Activated CD4-positive, alpha-beta memory T cell treated with anti-CD3 and anti-CD28 coated beads, Interleukin-2, amount 10 ng/mL, durations not matched to agents 7 days and 5 days (primary cell): ENCODE measurements around the gene NDEL1. TPM values are rescaled to one million over a fixed set of nuclear protein-coding genes. Genes with fewer than 3 reads are reported as not detected.

Experiments
- CTCF ChIA-PET: fragments of 350-600 bp; sonication (Branson Sonifier 250); formaldehyde crosslinking; loops from one replicate; lab custom pipeline; 2021; ENCODE audit warnings: antibody characterized with exemption, inconsistent platforms; lab: Charles Lee
- POLR2A ChIA-PET: fragments of 350-600 bp; sonication (Branson Sonifier 250); formaldehyde crosslinking; loops from one replicate; lab custom pipeline; 2021; ENCODE audit warnings: antibody characterized with exemption; lab: Charles Lee
- DNase-seq: peaks from one replicate; pipeline ENCODE4 v3.0.0-alpha.2; 2020
- H3K27ac Mint-ChIP-seq: one replicate; pipeline ENCODE4 v1.8.0; 2021; ENCODE audit warnings: mild to moderate bottlenecking, mixed read lengths
- H3K27me3 Mint-ChIP-seq: one replicate; pipeline ENCODE4 v1.8.0; 2021; ENCODE audit warnings: mixed read lengths
- H3K36me3 Mint-ChIP-seq: one replicate; pipeline ENCODE4 v1.8.0; 2021; ENCODE audit warnings: low read depth, mixed read lengths
- H3K4me1 Mint-ChIP-seq: one replicate; pipeline ENCODE4 v1.8.0; 2021; ENCODE audit warnings: mixed read lengths
- H3K4me3 Mint-ChIP-seq: one replicate; pipeline ENCODE4 v1.8.0; 2021; ENCODE audit warnings: mild to moderate bottlenecking, mixed read lengths
- H3K9me3 Mint-ChIP-seq: one replicate; pipeline ENCODE4 v1.8.0; 2021; ENCODE audit warnings: mixed read lengths
- total RNA-seq, 2 experiments: library from RNA; stranded (reverse); gene quantifications; one replicate each; pipeline ENCODE4 v1.2.3, GENCODE V29; 2021

The NDEL1 gene
- total RNA-seq, 2 experiments from 2014 or later: 63.5 to 64.0 TPM

DNA sequence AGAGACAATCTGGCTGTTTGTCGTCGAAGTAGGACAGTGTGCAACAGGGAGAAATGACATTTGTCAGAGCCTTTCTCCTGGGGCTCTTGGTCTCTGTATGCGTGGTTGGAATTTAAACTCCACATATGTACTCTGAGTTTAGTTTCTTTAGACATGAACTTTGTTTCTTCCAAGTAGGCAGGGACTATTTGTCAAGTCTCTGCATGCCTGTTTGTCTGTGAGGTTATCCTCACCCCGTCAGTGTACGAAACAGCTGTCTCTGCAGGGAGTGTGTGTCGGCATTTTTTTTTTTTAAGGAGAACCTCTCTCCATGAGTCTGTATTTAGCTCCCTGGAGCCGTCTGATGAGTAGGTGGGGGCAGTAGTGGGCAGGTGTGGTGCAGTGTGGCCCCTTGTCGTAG, 29.7 kb downstream of the NDEL1 start:
- Mint-ChIP-seq H3K27me3 (no peaks in the 10 kb centered on the region), H3K4me3 (no peak overlapping the region), H3K27ac (no peak overlapping the region), H3K4me1 (no peaks in the 10 kb centered on the region), H3K9me3 (no peaks in the 10 kb centered on the region), H3K36me3 (peaks cover 49% of the 10 kb centered on the region)
- ChIA-PET CTCF (interaction anchor here (1.8 kb wide), 1 partner anchor 55 kb away, joined by 6 read pairs; no protein-coding TSS in a partner anchor), POLR2A (no interaction called here)
- DNase-seq: no peak

DNA sequence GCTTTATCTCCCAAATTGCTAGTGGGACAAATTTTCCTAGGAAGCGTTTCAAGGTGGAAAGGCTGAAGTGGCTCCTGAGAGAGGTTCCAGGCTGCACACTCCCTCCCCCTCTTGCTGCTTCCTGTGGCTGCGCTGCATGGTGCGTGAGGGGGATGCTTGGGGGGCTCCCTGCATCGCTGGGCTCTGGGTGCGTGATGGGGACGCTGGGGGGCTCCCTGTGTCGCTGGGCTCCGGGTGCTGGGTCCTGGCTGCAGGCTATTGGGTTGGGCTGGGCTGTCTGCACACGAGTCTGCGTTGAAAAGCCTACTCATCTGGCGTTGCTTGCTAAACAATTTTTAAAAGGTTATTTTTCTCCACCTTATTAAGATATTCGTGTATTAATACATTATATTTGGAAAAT, 30.1 kb downstream of the NDEL1 start:
- DNase-seq: no peak
- Mint-ChIP-seq H3K36me3 (peaks cover 49% of the 10 kb centered on the region), H3K4me1 (no peaks in the 10 kb centered on the region), H3K9me3 (no peaks in the 10 kb centered on the region), H3K4me3 (no peak overlapping the region), H3K27ac (no peak overlapping the region), H3K27me3 (no peaks in the 10 kb centered on the region)
- ChIA-PET POLR2A (no interaction called here), CTCF (no interaction called here)

DNA sequence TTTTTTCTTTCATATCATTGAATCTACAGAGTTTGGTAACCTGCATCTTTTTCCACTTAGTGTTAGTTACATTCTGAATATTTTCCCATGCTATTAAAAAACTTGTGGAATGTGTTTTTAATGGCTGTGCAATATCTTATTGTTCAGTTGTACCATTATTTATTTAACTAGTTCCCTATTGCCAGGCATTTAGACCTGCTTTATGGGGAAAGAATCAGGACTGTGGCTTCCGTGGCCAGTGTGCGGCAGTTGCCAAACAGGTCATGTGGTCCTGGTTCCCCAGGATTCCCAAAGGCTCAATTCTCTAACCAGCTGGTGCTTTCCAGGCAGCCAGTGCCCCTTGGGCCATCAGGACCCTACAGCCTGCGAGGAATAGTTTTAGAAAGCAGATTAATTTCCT, 30.8 kb downstream of the NDEL1 start:
- no peak overlapping the region for H3K4me3 Mint-ChIP-seq

DNA sequence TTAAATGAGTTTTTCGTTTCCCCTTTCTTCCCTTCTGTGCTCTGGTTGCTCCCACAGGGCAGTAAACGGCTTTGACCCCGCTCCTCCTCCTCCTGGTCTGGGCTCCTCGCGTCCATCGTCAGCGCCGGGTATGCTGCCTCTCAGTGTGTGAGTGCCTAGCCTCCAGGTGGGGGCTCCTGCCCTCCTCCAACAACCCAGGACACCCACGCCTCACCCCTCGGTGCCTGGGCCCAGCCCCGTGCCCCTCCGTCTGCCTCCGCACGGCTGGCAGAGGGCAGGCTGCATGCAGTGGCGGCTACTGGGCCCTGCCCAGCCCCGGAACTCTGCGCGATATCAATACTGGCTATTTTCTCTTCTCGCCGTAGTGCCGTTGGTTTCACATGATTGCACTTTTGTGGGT, 31.2 kb downstream of the NDEL1 start:
- Mint-ChIP-seq H3K27ac (no peak overlapping the region), H3K4me1 (no peaks in the 10 kb centered on the region), H3K27me3 (no peaks in the 10 kb centered on the region), H3K4me3 (no peak overlapping the region), H3K36me3 (peaks cover 49% of the 10 kb centered on the region), H3K9me3 (no peaks in the 10 kb centered on the region)
- DNase-seq: no peak
- ChIA-PET CTCF (no interaction called here), POLR2A (interaction anchor here (1.1 kb wide), 1 partner anchor 9 kb away, joined by 3 read pairs; no protein-coding TSS in a partner anchor)

More for the DNA sequence above, 30.8 kb downstream of the NDEL1 start:
- Mint-ChIP-seq H3K27me3 (no peaks in the 10 kb centered on the region), H3K36me3 (peaks cover 49% of the 10 kb centered on the region), H3K4me1 (no peaks in the 10 kb centered on the region), H3K9me3 (no peaks in the 10 kb centered on the region), H3K27ac (no peak overlapping the region)
- POLR2A ChIA-PET: no interaction called here
- DNase-seq: no peak
- CTCF ChIA-PET: no interaction called here

DNA sequence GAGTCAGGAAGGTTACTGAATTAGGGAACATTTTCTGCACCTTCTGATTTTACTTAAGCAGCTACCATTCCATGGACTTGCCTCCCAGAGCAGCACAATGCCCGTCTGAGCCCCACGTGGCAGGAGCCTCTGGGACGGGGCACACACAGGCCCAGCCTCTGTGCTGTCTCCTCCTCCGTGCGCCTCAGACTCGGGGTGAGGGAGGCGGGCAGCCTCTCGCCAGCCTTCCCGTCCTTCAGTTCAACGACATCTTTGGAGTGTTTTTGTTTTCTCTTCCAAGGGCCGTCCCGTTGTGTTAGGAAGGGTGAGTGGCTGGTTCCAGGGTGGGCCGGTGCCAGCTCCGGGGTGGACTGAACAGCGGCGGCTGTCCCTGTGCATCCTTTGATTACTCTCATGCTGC, 31.8 kb downstream of the NDEL1 start:
- H3K27me3 Mint-ChIP-seq: no peaks in the 10 kb centered on the region
- H3K9me3 Mint-ChIP-seq: no peaks in the 10 kb centered on the region
- no peak for DNase-seq
- ChIA-PET CTCF (no interaction called here), POLR2A (interaction anchor here (1.1 kb wide), 1 partner anchor 10 kb away, joined by 3 read pairs; no protein-coding TSS in a partner anchor)
- H3K36me3 Mint-ChIP-seq: peaks cover 44% of the 10 kb centered on the region
- H3K4me3 Mint-ChIP-seq: no peak overlapping the region
- H3K27ac Mint-ChIP-seq: no peak overlapping the region
- no peaks in the 10 kb centered on the region for H3K4me1 Mint-ChIP-seq

DNA sequence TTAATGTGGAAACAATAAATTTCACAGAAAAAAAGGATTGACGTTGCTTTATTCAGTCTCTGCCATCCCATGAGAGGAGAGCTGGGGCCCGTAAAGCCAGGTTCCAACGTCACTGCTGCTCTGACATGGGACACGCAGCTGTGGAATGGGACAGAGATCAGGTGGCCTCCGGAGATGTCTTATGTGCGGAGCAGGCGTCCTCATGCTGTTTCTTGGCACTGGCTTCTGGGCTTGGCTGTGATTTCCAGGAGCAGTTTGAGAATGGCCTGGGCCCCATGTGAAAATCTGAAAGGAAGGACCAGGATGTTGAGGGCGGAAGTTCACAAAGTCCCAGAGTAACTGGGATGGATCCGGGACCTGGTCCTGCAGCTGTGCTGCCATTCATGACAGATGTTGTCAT, 32.4 kb downstream of the NDEL1 start:
- no peaks in the 10 kb centered on the region for H3K4me1 Mint-ChIP-seq
- DNase-seq: no peak
- POLR2A ChIA-PET: interaction anchor here (1.1 kb wide), 1 partner anchor 10 kb away, joined by 3 read pairs; no protein-coding TSS in a partner anchor
- H3K4me3 Mint-ChIP-seq: no peak overlapping the region
- CTCF ChIA-PET: no interaction called here
- no peaks in the 10 kb centered on the region for H3K9me3 Mint-ChIP-seq
- no peak overlapping the region for H3K27ac Mint-ChIP-seq
- H3K36me3 Mint-ChIP-seq: peaks cover 44% of the 10 kb centered on the region
- no peaks in the 10 kb centered on the region for H3K27me3 Mint-ChIP-seq

DNA sequence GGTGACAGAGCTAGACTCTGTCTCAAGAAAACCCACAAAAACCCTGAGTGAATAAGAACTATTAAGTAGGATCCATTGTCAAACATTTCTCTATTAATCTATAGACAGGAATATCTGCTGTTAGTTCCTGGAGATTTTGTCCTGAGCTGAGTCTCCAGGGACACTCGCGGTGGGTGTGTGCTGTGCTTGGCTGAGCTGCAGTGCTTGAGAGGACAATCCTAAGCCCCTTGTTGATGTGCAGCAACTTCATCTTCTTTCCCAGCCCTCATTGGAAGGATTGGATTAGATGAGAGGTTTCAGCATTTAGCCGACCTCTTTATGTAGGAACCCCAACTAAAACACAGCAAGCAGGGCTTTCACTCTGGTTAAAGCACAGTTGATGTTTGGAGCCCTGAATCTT, 33.3 kb downstream of the NDEL1 start:
- no peak for DNase-seq
- H3K4me3 Mint-ChIP-seq: no peak overlapping the region
- POLR2A ChIA-PET: interaction anchor here (1.0 kb wide), 1 partner anchor 31 kb away, joined by 3 read pairs; no protein-coding TSS in a partner anchor
- CTCF ChIA-PET: no interaction called here
- no peaks in the 10 kb centered on the region for H3K4me1 Mint-ChIP-seq
- H3K9me3 Mint-ChIP-seq: no peaks in the 10 kb centered on the region
- H3K36me3 Mint-ChIP-seq: peaks cover 40% of the 10 kb centered on the region
- H3K27me3 Mint-ChIP-seq: no peaks in the 10 kb centered on the region
- no peak overlapping the region for H3K27ac Mint-ChIP-seq

DNA sequence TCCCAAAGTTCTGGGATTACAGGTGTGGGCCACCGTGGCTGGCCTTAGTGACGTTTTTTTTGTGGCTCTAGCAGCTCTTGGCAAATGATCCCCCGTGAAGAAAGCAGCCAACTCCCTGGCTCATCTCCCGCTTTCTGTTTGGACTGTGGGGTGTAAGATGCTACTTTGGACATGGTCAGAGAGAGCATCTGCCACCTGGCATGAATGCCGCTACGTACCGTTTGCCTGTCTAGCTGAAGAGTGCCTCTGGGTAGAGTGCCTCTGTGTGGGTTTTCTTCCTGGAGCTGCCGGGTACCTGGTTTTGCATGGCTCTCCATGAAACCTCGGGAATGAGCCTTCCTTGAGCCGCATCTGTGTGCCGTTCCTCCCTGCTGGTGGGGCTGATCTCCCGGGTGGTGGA, 34.3 kb downstream of the NDEL1 start:
- Mint-ChIP-seq H3K4me3 (no peak overlapping the region), H3K27ac (no peak overlapping the region), H3K27me3 (no peaks in the 10 kb centered on the region), H3K36me3 (peaks cover 44% of the 10 kb centered on the region), H3K9me3 (no peaks in the 10 kb centered on the region), H3K4me1 (no peaks in the 10 kb centered on the region)
- no peak for DNase-seq
- POLR2A ChIA-PET: interaction anchor here (1.0 kb wide), 1 partner anchor 32 kb away, joined by 3 read pairs; no protein-coding TSS in a partner anchor
- CTCF ChIA-PET: no interaction called here

DNA sequence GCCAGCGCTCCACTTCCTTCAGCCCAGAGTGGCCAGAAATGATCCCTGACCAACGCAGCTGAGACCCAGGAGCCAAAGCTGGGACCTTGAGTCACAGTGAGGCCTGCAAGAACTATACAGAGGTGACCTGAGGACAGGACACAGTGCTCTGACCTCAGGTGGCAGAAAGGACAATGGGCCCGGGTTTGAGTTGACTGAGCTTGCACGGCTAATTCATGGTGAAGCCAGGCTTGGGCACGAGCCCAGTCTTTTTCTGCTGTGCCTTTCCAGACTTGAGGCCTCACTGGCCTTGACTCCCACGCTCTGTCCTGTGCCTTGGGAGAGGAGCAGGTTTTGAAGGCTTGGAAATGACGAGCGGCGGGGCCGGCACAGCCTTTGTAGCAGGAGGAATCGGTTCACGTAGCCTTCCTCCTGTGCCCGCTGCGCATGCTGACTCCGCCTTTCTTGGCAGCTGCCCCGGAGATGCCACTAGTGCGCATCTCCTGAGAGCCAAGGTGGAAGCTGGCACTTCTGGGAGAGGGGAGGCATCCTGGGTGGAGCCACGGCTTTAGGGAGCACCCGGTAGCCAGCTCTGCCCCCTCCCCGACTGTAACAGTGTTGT, 34.9 kb downstream of the NDEL1 start:
- CTCF ChIA-PET: no interaction called here
- Mint-ChIP-seq H3K4me3 (no peak overlapping the region), H3K27ac (no peak overlapping the region), H3K9me3 (no peaks in the 10 kb centered on the region), H3K4me1 (no peaks in the 10 kb centered on the region), H3K36me3 (peaks cover 45% of the 10 kb centered on the region), H3K27me3 (no peaks in the 10 kb centered on the region)
- no peak for DNase-seq
- POLR2A ChIA-PET: no interaction called here

DNA sequence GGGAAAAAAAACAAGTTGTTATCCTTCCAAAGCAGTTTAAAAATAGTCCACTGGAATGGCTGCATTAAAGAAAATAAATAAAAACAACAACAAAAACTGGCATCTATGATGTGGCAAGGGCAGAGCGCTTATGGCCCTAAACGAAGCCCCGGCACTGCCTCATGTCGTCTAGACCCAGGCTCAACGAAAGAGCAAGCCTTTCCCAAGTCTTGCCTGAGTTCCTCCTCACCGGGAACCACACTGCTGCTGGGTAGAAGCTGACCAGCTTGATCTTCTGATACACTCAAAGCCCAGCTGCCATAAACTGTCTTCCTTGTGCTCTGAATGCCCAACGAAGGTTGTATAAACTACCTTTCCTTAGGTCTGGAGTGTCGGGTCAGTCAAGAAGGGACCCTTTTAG, 37.0 kb downstream of the NDEL1 start:
- CTCF ChIA-PET: no interaction called here
- no peaks in the 10 kb centered on the region for H3K4me1 Mint-ChIP-seq
- POLR2A ChIA-PET: no interaction called here
- no peak overlapping the region for H3K27ac Mint-ChIP-seq
- H3K4me3 Mint-ChIP-seq: no peak overlapping the region
- H3K27me3 Mint-ChIP-seq: no peaks in the 10 kb centered on the region
- H3K9me3 Mint-ChIP-seq: no peaks in the 10 kb centered on the region
- DNase-seq: no peak
- H3K36me3 Mint-ChIP-seq: peaks cover 44% of the 10 kb centered on the region

DNA sequence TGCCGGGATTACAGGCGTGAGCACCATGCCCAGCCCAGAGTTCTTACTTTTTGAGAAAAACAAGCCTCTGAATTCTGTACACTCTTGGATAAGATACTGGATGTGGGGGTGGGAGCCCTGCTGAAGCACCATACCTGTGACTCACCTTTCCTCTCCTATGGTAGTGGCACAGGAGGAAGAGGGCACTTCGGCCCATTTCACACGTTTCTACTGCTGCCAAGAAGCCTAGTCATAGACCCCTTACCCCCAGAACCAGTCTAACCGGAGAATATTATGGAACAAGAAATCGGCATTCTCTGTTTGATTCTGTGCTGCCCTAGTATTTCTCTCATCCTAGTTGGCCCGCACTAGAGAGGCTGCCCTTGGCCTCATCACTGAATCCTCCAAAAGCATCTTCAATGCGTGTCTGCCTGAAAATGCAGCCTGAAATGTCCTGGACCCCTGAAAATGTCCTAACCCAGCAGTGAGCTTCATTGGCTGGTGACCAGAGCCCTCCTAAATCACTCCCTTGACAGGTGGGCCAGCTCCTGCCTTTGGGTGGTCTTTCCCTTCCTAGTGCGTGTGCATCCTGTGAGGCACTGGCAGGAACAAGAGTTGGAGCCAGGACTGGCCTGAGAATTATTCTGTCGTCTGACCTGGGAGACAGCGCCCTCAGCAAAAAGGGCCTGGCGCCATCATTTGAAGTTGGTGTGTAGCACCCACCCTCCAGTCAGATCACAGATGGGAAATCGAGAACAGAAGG, 37.9 kb downstream of the NDEL1 start:
- Mint-ChIP-seq H3K4me3 (no peak overlapping the region), H3K27ac (no peak overlapping the region), H3K36me3 (peaks cover 41% of the 10 kb centered on the region), H3K9me3 (no peaks in the 10 kb centered on the region), H3K27me3 (no peaks in the 10 kb centered on the region), H3K4me1 (no peaks in the 10 kb centered on the region)
- no peak for DNase-seq
- CTCF ChIA-PET: no interaction called here
- POLR2A ChIA-PET: no interaction called here

DNA sequence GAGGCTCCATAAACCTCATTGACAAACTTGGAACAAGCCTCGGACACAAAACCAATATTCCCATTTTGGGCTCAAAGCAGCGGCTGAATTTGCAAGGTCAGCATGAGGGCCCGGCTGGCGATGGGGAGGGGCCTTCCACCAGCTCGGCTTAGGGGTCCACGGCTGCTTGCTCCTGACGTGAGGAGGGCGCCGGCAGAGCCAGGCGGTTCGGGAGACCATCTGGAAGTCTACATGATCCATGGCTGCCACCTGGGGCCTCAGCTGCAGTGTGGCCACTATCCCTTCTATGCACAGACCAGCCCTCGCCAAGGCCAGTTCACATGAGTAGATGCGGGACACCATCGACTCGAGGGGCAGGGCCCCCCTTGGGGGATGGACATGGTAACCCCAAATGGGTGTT, 39.1 kb downstream of the NDEL1 start:
- ChIA-PET POLR2A (no interaction called here), CTCF (no interaction called here)
- Mint-ChIP-seq H3K36me3 (peaks cover 50% of the 10 kb centered on the region), H3K9me3 (no peaks in the 10 kb centered on the region), H3K4me1 (no peaks in the 10 kb centered on the region), H3K27me3 (no peaks in the 10 kb centered on the region), H3K27ac (no peak overlapping the region), H3K4me3 (no peak overlapping the region)
- DNase-seq: no peak

DNA sequence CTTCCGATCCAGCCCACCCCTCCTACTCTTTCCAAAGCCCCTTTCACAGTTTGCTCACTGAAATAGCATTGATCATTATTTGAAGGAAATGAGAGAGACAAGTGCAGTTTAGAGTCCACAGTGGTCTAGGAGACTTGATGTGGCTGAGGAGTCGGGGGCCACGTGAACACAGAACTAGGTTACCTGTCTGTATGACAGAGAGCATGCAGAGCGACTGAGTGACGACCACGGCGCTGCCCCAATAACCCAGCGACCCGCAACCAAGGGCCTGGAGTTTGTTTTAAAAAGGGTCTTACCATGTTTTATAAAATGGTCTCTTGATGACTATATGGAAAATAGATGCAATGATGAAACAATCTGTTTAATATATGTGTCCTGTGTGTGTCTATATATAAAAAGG, 39.5 kb downstream of the NDEL1 start:
- Mint-ChIP-seq H3K9me3 (no peaks in the 10 kb centered on the region), H3K27me3 (no peaks in the 10 kb centered on the region), H3K27ac (no peak overlapping the region), H3K4me3 (no peak overlapping the region), H3K4me1 (no peaks in the 10 kb centered on the region), H3K36me3 (peaks cover 53% of the 10 kb centered on the region)
- no peak for DNase-seq
- ChIA-PET POLR2A (interaction anchor here (0.8 kb wide), 1 partner anchor 362 kb away, joined by 3 read pairs; no protein-coding TSS in a partner anchor), CTCF (no interaction called here)
